GM18519 (cell line): ENCODE results near the gene HS1BP3.

Source experiments
- ATAC-seq: cut with Tn5 transposase; IDR thresholded peaks from one replicate; pipeline ENCODE4 v1.9.1; 2021; ENCODE audit warnings: mild to moderate bottlenecking, moderate library complexity; ENCODE audit not compliant: unreplicated experiment, low FRiP score

Gene HS1BP3

DNA sequence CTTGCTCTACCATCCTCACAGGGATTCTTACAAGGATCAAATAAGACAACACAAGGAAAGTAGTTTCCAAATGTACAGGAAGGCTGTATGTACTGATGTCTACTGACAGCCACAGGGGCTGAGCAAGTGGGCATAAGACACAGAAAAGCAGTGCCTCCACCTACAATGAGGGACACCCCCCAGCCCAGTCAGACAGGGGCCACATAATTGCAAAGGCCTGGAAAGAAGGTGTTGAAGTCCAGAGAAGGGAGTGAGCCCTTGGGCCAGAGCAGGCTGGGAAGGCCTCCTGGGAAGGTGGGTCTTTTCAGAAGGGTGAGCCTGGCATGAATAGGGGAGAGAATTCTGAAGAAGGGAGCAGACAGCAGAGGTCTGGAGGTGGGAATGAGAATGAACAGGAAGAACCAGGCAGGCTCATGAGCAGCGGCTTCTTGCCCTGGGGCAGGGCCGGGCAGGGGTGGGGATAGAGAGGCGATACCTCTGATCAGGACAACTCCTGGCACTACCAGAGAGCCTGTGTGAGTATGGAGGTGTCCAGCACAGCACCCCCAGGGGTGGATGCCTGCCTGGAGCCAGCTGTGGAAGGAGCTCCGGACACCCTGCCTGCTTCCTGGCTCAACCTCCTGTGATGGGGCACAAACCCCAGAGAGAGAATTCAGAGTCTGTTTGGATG, 30.1 kb downstream of the HS1BP3 start:
- ATAC-seq = no peak

GRCh38 chr2:20620271-20620681, 30.6 kb downstream of the HS1BP3 start:
- no peak for ATAC-seq

DNA sequence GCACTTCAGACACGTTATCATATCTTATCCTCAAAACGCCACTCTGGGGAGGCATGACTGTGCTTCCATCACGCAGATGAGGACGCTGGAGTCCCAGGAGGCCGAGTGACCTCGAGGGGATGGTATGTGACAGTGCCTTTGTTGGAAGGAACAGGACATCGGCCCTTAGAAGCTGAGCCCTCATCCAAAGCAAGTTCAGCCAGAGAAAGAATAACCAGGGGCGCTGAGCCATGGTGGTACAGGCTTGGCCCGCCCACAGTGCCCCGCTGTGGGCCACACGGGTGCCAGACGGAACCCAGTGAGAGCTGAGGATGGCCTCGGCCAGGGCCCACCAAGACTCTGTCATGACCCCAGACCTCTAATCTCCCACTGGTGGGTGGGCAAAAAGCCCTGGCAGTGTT, 31.3 kb downstream of the HS1BP3 start:
- no peak for ATAC-seq

- ATAC-seq = no peak
Measured at GRCh38 chr2:20618886-20619521, 31.9 kb downstream of the HS1BP3 start.

DNA sequence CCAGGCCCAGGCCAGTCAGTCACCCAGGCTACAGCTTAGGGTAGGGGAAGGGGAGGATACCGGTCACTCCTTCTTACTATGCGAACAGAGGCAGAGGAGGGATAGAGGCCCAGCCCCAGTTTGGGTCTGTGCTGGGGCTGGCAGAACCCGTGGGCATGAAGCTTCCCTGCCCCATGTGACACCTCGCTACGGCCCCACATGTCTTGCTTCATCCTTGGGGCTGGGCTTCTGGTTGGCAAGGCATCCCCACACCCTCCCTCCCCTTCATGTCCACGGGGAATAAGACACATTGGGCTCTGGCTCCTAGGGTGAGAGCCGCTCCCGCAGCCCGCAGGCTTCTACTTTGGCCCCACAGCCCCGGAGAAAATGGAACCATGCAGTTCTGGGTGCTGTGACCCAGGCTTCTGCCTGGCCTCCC, 32.4 kb downstream of the HS1BP3 start:
- no peak for ATAC-seq

GRCh38 chr2:20617892-20618467, 32.9 kb downstream of the HS1BP3 start:
- ATAC-seq = no peak

DNA sequence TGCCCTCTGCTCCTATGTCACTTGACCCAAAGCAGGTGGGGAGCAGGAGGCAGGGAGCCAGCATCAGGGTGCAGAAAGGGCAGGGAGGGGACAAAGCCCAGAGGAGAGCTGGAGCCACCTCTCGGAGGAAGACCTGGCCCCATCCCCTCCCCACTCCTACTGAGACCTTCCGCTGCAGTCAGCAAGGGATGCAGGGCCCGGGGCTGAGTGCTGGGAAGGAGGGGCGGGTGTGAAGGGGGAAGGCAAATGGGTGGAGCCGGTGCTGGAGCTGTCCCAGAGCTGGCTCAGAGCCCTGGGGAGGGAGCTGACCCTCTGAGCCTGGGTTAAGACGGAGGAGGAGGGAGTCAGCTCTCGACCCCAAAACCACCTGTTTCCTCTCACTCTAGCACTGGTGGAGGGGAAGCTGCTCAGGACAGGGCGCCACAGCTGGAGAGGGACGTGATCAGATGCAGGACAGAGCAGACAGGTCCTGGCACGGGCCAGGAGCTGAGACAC, 33.8 kb downstream of the HS1BP3 start:
- ATAC-seq = no peak

DNA sequence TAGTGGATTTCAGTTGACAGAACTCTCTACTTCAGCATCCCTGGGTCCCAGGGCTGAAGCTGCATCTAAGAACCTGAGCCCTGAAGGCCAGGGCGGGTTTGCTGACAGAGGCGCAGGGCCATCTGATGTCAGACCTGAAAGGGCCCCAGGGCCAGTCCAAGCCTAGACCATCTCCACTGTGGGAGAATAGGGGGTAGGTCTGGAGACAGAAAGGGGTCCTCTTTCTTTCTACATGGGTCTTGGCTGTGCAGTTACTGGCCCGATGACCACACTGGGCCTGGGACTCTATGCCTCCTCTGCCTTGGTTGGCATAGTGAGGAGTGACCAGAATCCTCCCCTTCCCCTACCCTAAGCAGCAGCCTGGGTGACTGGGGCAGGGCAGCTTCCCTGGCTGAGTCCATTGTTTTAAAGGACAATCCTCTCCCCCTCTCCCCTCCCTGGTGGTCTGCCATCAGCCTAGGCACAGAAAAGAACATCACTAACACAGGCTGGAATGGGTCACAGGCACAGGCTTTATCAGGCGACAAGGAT, 34.5 kb downstream of the HS1BP3 start:
- ATAC-seq = no peak

DNA sequence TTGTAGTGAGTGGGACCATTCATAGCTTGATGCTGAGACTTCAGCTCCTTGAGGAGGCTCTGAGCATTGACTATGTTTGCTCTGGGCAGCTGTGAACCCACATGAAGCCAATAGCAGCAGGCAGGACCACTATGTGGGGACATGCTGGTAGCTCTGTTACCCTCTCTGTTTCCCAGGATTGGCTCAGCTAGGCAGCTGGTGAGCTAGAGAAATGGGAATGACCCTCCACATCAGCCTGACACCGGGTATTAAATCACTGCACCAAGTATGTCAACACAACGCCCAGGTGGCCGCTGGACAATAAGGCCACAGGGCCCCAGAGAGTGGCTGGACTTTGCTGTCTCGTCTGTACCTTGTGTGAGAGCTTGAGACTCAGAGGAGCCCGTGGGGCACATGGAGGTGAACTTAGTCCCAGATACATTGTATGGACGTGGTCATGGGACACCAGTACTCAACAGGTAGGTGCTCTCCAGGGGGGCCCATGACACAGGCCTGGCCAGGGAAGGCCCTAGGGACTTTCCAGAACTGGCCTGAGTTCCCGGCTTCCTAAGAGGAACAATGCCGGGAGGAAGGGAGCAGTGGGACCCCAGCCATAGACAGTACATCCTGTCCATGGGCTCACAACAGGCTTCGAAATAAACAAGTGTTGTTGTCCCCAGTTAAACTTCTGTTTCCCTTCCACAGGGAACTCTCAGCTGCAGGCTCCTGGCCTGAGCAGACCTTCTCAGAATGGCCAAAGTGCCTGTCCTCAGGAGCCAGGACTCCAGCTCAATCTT, 35.2 kb downstream of the HS1BP3 start:
- no peak for ATAC-seq

GRCh38 chr2:20615068-20615465, 35.8 kb downstream of the HS1BP3 start:
- ATAC-seq = no peak

GRCh38 chr2:20614201-20615067, 36.5 kb downstream of the HS1BP3 start:
- no peak for ATAC-seq

GRCh38 chr2:20612925-20613916, 37.7 kb downstream of the HS1BP3 start:
- ATAC-seq = no peak

- ATAC-seq = no peak
Measured at GRCh38 chr2:20611844-20612356, 39.0 kb downstream of the HS1BP3 start.

DNA sequence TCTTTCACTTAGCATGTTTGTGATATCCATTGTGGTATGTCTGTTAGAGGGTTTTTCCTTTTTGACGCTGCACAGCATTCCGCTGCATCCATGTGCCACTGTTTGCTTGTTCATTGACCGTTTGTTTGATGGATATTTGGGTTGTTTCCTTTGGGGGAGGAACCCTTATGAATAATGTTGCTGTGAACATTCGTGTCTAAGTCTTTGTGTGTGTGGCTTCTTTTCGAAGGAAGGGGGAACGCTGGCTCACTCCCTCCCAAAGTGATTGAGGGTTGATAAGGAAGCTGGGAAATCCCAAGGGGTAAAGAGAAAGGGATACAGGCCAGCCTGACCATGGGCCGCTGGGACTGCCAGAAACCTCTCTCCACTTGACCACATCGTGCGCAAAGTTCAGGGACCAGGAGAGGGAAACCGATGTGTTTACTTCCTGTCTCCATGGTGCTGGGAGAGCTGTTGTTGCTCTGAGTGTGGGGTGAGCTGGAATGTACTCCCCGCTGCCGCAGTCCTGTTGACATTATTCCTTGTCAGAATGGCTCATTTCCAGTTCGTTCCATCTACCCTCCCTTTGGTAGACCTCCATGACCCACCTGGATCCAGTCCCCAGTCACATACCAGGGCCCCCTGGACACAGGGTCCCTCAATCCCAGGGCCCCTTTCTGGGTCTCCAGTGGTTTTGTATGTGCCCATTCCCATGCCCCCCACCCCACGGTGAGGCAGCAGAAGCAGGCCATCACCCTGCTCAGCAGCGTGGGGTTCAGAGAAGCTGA, 39.6 kb downstream of the HS1BP3 start:
- no peak for ATAC-seq

GRCh38 chr2:20609995-20610357, 40.9 kb downstream of the HS1BP3 start:
- no peak for ATAC-seq

DNA sequence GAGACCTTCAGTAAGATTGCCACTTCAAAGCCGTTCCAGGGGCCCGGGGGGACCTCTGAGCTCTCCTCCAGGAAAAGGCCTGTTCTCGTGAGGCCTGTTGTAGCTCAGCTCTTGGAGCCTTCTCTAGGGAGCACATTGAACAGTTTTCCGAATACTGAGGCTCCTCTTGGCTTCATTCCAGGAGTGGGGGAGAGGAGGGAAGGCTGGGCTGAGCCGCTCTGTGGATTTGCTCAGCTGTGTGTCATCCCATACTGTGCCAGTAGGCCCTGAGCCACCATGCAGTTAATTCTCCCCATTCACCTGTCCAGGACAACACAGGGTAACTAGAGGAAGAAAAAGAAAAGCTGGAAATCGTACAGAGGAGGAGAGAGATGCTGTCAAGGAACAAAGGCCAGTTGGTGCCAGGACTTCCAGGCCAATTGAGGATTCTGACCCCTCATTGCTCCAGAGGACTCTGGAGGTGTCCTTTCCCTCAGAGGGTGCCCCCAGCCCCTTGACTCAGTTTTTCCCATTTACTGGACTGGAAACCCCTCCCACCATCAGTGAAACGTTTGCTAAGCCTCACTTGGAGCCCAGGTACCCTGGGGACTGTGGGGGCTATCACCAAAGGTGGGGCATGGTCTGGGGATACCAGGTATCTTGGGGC, 41.4 kb downstream of the HS1BP3 start:
- no peak for ATAC-seq

GRCh38 chr2:20608666-20609348, 42.1 kb downstream of the HS1BP3 start:
- no peak for ATAC-seq
